Inferior parietal cortex (tissue), 1 donor: Measurements from ENCODE around the gene BHLHA9.
"Not testable (repeated sequence)": the region's sequence is repeated elsewhere in the genome, so short reads cannot be mapped to it uniquely, and the experiment has no call there.

Experiments
- DNase-seq: peaks from one replicate; pipeline ENCODE4 v3.0.0-alpha.2; 2016; ENCODE audit errors: extremely low spot score

BHLHA9 gene

DNA sequence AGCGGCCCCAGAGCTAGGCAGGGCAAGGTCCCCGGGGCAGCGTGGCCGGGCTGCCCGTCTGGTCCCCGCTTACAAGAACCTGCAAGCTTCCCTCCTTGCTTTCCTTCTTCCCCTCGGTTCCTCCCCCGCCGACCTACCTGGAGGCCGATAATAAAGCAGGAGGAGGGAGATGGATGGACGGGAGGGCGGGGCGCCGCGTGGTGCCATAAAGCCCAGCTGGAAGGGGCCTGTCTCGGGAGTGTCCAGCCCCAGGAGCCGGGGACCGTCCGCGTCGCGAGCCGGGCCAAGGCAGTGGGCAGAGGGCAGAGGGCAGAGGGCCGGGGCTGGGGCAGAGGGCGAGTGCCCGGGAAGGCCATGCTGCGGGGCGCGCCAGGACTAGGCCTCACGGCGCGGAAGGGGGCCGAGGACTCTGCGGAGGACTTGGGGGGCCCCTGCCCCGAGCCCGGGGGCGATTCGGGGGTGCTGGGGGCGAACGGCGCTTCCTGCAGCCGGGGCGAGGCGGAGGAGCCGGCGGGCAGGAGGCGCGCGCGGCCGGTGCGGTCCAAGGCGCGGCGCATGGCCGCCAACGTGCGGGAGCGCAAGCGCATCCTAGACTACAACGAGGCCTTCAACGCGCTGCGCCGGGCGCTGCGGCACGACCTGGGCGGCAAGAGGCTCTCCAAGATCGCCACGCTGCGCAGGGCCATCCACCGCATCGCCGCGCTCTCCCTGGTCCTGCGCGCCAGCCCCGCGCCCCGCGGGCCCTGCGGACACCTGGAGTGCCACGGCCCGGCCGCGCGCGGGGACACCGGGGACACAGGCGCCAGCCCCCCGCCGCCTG is at the start of gene BHLHA9:
TSS of gene BHLHA9 (plus strand) at position 235 of the 820 bp plus-strand sequence. CDS start at position 355, 120 bp downstream.
- no peak for DNase-seq

DNA sequence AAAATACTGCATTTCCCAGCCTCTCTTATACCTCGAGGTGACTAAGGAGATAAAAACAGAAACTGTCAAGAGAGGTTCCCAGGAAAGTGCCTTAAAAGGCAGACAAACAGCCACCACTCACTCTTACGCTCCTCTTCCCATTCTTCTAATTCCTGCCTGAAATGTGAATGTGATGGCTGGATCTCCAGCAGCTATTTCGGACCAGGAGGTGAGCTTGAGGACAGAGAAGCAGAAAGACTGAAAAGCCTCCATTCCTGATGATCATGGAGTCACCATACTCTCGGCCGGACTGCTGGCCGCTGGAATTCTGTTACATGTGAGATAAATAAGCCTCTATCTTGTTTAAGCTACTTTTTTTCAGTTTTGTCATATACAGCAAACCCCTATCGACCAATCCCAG is 49.0 kb upstream of the BHLHA9 start:
- no peak for DNase-seq

DNA sequence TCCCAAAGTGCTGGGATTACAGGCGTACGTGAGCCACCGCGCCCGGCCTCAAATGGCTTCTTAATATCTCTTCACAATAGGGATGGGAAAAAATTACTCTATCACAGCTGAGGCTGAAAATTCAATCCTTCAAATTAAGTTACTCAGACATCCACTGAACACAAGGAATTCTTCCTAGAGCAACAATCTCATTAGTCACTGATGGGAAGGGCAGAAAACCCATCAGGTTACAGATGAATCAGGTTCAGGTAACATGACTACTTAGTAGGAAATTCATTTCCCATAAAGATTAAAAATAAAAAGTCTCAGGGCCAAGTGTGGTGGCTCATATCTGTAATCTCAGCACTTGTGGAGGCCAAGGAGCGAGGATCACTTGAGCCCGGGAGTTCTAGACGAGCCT is 47.9 kb upstream of the BHLHA9 start:
- no peak for DNase-seq

DNA sequence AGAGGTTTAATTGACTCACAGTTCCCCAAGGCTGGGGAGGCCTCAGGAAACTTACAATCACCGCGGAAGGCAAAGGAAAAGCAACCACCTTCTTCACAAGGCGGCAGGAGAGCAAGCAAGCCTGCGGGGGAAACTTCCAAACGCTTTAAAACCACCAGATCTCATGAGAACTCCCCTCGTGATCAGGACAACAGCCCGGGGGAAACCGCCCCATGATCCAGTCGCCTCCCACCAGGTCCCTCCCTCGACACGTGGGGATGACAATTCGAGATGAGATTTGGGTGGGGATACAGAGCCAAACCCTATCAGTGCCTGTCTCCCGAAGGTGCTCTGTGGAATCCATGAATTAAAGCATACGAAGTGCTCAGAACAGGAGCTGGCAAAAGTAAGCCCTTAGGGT is 46.6 kb upstream of the BHLHA9 start:
- no peak for DNase-seq

DNA sequence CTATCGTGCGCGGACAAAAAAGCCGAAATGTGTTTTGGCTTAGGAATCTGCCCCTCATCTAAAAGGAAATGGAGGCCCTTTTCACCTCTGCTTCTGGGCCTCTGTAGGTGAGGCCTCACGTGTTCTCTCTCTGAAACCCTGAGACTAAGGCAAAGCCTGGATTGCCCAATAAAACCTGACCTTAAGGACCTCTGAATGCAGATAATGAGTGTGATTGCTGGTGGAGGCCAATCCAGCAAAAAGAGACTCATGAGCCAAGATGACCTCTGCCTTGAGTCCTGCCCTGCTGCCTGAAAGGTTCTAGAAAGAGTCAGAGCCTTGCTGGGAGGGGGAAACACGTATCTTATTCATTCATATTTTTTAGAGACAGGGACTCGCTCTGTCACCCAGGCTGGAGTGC is 45.9 kb upstream of the BHLHA9 start:
- no peak for DNase-seq

DNA sequence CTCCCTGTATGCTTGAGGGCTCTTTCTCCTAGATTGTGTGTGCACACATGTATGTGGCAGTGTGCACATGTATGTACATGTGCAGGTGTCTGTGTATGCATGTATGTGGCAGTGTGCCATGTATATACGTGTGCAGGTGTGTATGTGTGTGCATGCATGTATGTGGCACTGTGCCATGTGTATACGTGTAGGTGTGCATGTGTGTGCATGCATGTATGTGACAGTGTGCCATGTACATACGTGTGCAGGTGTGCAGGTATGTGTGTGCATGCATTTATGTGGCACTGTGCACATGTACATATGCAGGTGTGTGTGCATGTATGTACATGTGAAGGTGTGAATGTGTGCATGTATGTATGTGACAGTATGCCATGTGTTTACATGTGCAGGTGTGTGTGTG is 43.9 kb upstream of the BHLHA9 start:
- no peak for DNase-seq

DNA sequence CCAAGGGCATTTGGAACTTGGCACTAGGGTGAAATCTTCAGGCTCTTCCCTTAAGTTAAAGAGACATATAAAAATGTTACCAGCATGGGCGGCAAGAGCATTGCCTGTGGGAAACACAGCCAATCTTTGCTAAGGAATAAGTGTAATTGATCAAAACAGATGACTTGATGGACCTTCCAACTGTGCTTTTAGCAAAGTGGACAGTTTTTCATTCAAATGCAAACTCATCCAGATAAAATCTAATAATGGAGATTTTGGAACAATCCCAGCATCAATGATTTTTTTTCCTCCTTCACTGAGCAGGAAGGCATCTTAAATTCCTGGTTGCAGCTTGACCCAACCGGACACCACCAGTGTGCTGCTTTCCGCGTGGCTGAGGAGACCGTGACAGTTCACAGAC is 42.9 kb upstream of the BHLHA9 start:
- DNase-seq = no peak

DNA sequence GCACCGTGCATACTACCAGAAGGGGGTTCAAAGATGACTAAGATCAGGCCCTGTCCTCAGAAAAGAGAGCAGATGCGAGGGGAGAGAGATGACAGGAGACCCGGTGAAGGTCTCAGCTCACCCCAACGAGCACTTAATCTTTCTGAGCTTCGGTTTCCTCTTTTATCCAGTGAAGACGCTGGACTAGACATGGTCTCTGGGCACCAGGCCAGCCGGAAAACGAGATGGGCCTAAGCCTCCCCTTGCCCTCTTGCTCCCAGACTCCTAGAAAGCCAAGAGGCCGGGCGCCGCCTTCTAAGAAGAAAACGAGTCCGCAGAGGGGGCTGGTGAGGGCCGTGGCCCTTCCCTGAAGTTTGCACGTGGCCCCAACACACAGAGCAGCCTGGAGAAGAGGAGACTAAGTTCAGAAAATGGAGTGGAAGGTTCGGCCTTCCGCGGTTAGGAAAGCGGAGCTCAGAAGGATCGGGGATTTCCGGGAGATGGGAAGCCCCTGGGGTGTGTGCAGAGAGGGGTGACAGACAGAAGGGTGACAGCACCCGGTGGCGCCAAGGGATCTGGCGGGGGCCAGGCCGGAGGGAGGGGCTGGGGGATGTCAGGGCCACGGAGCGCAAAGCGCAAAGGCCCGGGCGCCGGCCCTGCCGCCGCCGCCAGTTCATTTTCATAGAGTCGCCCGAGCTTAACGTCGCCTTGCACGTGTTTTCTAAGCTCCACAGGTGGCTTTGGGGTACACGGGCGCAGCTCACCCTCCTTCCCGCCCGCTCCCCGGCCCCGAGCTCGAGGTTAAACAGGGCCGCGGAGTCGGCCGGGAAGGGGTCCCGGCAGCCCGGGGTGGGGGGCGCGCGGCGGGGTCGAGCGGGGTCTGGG is 42.1 kb upstream of the BHLHA9 start:
- DNase-seq = no peak

DNA sequence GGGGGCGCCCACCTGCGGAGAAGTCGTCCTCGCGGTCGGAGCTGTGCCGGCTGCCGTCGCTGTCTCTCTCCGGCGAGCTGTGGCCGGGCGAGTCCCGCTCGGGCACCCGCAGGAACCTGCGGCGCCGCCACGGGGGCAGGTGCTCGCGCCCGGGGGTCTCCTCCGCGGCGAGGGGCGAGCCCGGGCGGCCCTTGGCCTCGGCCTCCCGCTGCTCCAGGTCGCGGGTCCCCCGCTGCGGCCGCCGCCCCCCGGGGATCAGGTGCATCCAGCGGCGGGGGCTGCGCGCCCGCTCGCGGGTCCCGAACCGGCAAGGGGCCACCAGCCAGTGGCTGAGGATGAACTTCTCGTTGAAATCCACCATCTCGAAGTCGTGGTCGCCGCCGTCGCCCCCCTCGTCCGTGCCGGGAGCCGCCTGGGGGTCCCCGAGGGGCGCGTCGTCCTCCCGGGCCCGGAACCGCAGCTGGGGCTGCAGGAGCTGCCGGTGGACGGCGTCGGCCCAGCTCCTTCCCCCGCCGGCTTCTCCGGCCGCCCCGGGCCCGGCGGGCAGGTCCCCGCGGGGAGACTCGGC is 41.4 kb upstream of the BHLHA9 start:
- DNase-seq = no peak

DNA sequence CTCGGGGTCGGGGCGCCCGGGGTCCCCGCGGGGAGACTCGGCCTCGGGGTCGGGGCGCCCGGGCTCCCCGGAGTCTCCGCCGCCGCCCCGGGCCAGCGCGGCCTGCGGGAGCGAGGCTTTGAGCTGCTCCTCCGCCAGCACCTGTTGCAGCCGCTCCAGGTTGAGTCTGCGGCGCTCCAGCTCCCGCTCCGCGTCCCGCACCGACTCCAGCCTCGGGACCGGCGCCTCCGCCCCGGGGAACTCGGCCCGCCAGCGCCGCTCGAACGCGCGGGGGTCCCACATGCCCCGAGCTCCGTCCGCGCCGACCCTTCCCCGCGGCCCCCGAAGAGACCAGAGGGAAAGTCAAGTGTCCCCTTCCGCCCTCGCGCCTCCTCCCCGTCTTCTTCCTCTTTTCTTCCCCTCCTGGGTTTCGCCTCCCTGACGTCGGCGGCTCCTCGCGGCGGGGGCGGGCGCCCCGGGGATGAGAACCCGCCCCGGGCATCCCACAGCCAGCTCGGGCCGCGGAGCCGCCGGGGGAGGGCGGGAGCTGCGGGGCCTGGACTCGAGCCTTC is 40.8 kb upstream of the BHLHA9 start:
- no peak for DNase-seq

DNA sequence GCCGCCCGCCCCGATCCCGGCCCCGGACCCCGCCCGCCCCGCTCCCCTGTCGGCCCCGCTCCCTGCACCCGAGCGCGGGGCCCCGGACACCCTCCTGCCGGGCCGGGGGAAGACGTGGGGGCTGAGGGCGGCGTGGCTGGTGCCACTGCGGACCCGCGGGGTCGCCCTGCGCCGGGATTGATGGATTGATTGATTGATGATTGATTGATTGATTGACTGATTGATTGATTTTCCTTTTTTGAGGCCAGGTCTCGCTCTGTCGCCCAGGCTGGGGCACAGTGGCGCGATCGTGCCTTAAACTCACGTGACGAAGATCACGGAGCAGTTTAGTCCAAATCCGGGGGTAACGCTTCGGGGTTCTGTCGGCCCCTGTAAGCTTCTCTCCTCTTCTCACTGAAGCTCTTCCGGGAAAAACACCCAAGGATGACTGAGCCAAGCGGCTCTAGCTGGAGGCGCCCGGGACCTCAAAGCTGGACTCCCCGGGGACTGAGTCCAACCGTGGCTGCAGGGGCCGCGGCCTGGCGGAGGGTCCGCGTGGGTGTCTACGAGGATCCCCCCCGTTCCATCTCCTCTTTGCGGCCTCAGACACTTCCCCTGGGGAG is 40.2 kb upstream of the BHLHA9 start:
- DNase-seq = no peak

DNA sequence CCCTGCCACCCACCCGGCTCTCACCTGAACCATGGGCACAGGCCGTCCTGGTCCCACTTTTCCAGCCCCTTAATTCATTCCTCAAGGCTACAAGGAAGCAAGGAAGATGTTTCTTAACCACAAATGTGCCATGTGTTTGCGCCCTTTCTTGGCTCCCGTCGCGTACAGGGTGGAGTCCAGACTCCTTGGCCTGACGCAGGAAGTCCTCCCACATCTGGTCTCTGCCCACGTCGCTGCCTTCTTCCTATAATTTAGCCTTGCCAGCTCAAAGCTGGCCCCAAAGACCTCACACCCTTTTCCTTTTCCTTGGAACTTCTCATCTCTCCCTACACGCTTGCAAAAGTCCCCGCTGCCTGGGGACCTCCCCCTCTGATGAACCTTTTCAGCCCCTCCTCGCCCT is 38.8 kb upstream of the BHLHA9 start:
- DNase-seq = no peak

DNA sequence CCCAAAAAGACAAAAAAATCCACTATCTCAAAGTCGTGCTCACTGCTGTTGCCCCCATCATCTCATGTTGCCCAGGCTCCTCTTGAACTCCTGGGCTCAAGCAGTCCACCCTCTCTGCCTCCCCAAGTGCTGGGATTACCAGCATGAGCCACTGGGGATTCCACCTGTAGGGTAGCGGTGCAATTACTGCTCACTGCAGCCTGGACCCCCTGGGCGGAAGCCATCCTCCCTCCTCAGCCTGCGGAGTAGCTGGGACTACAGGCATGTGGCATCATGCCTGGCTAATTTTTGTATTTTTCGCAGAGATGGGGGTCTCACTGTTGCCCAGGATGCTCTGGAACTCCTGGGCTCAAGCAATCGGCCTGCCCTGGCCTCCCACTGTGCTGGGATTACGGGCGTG is 37.9 kb upstream of the BHLHA9 start:
- no peak for DNase-seq

DNA sequence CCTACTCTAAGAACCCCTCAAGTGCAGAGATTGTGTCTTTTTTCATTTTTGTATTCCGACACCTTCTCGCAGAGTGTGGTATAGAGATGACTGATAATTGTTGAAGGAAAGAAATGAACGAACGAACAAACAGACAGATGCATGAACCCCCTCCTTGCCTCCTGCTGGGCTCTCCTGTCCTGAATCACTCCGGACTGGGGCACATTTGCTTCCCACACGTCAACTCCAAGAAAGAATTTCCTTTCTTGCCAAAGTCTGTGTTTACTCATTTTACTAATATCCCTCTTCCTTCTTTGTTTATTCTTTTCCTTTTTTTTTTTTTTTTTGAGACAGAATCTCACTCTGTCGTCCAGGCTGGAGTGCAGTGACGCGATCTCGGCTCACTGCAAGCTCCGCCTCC is 37.5 kb upstream of the BHLHA9 start:
- DNase-seq = no peak

DNA sequence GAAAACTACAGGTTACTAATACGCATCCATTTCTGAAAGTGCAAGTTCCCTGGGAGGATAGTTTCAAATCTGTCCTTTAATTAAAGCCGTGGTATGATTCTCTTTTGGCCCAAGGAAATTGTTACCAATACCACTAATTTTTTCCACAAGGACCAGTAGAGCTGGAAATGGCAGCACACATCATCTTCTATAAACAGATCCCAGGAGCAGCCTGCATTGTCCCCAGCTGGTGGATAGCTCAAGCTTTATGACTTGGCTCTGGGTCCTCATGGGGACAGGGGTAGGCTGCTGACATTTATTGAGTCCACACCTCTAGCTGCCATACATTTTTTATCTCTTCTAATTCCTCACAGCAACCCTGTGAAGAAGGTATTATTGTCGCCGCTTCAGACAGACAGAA is 35.8 kb upstream of the BHLHA9 start:
- DNase-seq = no peak

DNA sequence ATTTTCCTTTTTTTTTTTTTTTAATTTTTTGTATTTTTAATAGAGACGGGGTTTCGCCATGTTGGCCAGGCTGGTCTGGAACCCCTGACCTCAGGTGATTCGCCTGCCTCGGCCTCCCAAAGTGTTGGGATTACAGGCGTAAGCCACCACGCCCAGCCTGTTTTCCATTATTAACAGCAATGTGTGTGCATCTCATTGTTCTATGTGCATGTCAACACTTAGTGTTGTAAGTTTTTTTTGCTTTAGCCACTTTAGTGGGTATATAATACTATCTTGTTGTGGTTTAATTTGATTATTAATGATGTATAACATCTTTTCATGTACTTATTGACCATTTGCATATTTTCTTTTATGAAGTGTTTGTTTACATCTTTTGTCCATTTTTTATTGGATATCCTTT is 32.8 kb upstream of the BHLHA9 start:
- no peak for DNase-seq

DNA sequence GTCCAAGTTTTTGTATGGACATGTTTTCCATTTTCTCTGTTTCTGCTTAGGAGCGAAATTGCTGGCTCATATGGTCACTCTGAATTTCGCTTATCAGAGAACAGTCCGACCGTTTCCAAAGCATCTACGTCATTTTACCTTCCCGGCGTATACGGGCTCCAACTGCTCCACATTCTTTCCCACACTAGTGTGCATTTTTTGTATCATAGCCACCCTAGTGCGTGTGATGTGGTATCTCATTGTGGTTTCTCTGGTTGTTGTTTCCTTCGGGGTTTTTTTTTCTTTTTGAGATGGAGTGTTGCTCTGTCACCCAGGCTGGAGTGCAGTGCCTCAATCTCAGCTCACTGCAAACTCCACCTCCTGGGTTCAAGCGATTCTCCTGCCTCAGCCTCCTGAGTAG is 31.0 kb upstream of the BHLHA9 start:
- no peak for DNase-seq

DNA sequence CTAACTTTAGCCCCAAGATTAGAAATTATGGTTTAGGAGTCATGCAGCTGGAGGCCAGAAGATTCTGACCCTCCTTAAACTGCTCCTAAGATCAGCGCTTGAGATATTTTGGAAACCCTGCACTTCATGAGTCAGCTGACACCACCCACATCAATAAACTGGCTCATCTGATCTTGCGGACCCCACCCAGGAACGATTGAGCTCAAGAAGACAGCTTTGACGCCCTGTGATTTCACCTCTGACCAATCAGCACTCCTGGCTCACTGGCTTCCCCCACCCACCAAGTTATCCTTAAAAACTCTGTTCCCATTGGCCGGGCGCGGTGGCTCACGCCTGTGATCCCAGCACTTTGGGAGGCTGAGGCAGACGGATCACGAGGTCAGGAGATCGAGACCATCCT is 29.8 kb upstream of the BHLHA9 start:
- not testable (repeated sequence) for DNase-seq

DNA sequence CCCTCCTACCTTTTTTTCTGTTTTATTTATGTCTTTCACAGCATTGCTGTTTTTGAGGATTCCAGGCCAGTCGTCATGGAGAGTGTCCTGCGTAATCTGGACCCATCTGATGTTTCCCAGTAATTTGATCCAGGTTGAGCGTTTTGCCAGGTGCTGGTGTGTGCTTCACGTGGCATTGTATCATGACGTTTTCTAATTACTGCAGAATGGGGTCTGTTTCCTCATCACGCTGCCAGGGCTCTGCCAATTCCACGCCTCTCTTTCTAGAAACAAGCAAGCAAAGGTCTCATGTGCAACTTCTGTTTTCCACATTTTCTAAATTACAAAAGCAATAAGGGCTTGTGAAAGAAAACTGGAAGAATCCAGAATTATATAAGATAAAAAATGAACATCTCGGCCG is 28.3 kb upstream of the BHLHA9 start:
- DNase-seq = peak; percentile 6

DNA sequence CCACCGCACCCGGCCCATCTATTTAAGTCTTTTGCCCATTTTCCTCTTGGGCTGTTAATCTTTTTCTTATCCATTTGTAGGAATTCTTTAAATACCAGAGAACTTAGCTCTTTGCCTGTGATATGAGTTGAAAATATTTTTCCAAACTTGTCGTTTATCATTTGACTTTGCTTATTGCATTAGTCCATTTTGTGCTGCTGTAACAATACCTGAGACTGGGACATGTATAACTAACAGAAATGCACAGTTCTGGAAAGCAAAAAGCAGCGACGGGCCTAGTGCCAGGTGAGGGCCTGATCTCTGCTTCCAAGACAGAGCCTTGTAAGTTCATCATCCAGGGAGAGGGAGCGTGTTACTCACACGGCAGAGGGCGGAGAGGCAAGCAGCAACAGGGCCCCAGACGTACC is 25.6 kb upstream of the BHLHA9 start:
- DNase-seq = no peak

DNA sequence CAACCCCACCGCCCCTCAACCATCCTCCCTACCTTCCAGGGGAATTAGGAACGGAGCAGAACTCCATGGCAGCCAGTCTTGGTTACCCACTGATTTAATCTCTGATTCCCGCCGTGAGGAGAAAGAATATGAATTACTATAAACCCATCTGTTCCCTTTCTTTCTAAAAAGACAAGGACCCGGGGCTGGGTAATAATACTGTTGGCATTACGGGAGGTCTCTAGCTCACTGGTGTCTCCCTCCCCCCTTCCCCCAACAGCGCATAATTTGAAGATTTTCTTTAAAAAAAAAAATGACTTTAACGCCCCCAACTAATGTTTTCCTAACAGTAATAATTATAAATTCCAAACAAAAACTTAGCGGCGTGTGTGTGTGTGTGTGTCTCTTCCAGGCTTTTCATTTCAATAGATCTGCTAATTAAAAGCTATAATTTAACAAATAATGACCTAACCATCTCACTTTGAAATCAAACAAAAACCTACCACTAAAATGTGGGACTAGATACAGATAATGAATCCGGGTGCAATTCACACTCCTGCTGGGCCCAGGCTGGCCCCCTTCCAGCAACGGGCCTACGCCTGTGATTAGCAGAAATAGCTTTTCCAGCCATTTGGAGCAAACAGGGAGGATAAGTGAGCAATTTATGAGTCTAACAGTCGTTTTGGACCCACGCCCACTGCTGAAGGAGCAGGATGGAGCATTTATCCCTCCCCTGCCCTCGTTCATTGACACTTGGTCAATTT is 18.2 kb upstream of the BHLHA9 start:
- no peak for DNase-seq
